Fibroblast of skin of left biceps (primary cell): ENCODE data around the gene MDK.

Experiments
- DNase-seq, 2 experiments: peaks; one replicate each; pipeline ENCODE4 v3.0.0-alpha.2; 2013; ENCODE audit warnings: low read depth in 2 of 2

MDK gene

DNA sequence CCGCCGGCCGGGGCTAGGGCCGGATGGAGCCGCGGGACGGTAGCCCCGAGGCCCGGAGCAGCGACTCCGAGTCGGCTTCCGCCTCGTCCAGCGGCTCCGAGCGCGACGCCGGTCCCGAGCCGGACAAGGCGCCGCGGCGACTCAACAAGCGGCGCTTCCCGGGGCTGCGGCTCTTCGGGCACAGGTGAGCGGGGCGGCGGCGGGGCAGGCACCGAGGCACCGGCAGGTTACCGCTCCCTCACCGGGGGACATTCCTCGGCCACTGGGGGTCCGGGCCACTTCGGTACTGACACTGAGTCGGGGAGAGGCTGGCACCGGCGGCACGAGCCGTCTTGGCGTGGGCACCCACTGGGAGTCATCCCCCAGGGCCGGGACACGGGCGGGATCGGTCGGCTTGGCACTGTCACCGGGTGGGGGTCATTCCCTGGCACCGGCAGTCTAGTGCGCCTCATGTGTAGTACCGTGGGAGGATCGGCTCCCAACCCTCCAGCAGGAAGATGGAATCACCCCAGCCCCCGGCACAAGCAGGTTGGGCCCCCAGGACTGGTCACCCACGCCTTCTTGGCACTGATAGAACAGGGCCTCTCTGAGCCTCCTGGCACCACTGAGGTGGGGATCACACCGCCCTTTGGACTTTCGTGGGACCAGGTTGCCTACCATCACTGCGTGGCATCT, 33.7 kb upstream of the MDK start:
- DNase-seq = no peak

DNA sequence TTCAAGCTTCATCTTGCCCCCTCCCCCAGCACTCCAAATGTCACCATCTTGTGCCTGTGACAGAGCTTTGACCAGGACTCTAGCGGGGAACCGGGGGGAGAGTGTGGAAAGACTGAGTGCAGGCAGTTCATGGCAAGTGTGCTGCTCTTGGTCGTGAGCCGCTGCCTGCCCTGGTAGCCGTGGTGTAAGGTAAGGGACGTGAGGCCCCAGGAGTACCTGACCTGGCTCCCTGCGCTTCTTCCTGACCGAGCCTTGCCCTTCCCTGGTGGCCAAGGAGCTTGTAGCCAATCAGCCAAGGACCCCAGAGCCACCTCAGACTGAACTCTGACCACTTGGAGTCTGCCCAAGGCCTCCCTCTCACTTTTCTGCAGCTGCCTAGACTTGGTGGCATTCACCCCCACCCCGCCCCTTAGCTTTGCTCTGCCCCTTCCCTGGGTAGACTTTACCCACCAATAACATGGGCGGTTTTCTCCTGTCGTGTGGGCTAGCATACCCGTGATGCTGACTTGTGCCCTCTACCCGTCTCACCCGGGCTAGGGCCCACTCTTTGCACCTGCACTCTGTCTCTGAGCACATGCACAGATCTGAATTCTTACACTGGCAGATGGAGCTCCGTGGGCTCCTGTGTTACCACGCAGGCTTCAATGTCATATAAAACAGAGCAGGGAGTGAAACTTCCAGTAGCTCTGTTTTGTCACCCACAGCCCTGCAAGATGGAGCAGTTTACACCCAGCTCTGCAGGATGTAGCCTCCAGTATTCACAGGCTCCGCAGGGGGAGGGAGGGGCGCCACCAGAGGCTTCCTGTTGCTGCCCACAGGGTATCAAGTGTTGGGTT, 32.7 kb upstream of the MDK start:
- no peak for DNase-seq

DNA sequence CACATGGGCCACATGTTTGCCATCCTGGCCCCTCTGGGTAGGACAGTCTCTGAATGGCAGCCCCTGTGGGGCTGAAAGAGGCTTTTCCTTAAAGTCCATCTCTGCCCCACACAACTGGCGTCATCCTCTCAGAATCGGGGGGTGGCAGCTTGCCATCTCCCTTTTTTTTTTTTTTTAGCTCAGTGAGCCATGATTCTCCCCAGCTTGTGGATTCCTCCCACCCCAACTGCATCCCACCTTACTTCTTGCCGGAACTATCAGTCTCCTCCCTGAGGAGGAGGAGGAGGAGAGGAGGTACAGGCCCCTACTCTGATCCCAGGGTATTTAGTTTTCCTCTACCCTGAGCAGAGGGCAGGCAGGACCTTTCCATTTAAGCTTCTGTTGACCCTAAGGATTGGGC, 30.8 kb upstream of the MDK start:
- DNase-seq = no peak

DNA sequence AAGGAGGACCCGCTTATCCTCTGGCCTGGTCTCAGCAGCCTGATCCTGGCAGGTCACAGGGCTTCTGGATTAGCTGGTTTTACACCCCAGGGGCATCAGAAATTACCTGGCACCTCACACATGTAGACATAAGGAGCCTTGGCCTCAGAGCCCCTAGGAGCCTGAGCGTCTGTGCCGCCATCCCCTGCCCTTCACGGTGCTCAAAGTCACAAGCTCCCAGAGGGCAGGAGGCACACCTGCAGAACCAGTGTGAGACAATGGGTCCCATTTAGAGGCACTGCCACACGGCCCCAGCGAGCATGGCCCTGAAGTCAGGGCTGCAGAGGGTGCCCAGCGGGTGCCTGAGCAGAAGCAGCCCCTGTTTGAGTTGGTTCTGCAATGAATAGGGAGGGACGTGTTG, 30.3 kb upstream of the MDK start:
- DNase-seq = no peak

DNA sequence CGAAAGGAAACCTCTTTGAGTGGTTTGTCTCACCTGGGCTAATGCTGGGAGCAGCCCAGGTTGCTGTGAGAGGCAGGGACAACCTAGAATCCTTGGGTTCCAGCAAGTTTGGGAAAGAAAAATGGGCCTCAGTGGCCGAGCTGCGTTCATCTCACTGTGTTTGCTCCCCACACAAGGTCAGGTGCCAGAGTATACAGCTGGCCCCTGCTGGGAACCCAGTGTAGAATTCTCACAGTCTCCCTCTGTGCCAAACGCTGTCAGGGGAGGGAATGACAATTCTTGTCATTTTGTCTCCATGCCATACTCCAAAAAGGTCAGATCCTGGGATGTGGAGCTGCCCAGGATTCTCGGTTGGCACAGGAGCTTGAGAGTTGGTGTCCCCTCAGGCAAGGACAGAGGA, 29.9 kb upstream of the MDK start:
- DNase-seq = no peak

DNA sequence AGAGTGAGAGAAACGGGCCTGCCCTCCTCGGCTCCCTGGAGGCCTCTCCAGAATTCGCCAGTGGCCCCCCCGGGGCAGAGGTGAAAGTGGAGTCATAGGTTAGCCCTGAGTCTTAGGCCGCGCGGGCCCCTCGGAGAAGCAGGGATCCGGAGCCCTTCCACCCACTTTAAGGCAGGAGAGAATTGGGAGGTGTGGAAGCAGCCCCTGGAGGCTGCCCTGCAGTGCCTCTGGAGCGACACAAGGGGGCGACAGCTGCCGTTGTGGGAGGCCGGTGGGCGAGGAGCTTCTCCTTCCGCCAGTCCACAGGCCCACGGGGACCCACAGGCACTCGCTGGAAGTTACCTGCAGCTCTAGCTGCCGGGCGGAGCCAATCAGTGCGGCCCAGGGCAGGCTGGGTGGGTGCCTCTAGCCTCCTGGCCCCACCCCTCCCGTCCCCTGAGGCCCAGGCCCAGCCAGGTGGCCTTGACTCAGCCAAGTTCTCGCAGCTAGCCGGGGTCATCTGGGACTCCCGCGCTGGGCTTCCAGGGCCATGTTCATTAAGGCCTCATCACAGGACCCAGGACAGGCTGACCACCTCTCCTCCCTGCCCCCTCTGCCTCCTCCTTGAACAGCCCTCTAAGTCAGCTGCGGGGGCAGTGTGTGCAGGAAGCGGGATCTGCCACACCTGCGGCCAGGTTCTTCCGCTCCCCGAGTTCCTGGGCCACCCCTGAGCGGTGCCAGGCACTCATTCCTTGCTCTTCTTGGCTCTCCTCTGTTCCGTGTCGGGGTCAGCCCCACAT, 29.2 kb upstream of the MDK start:
- DNase-seq = no peak

DNA sequence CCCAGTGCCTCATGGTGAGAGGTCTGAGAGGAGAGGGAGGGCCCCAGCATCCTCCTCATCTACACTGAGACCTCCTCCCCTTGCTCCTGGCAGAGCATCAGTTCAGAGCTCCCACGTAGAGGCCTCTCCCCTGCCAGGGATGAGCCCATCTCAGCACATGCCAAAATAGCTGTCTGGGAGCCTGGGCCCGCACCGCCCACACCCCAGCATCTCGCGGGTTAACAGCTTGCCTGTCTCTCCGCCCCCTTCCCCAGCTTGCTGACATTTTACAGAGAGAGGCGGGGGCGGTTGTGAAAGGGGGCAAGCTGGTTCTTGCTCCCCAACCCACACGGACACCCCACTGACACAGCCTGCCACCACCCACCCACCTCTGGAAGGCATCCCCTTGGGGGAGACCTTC, 27.8 kb upstream of the MDK start:
- no peak for DNase-seq

DNA sequence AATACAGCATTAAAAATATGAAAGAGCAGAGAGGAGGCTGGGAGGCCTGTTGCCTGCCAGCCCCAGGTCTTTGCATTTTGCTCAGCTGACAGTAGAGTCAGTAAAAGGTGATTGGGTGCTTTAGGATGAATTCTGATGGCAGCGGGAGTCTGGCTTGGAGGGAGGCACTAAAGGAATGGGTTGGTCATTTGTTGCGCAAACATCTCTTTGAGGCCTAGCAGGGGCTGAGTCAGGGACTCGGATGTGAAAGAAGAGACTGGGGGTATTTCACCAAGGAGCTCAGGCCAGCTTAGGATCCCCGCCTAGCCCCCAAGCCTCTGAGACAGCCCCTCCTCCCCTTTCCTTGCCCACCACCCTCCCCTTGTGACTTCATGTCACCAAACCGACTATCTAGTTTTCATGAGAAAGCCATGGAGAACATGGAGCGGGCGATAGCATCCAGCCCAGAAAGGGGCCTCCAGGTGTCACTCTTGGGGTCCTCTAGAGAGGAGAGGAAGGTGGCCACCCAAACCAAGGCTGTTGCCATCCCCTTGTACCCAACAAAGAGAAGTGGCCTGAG, 24.5 kb upstream of the MDK start:
- DNase-seq = no peak

DNA sequence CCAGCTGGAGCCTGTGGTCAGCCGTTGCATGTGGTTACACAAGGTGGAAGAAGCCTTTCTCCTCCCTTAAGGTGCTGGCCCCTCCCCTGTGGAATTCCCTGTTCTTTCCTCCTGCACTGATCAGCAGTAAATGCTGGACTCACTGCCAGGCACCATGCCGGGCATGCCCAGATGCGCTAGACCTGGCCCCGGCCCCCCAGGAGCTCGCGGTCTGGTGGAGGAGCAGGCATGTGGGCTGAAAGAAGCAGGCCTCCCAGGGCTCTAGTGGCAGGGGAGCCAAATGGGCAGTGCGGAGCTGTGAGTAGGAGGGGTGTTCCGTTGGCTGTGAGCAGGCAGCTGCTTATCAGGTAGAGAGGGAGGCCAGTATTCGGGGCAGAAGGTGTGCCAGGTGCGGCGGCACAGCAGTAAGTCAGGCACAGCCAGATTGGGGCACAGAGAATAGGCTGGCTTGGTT, 24.0 kb upstream of the MDK start:
- no peak for DNase-seq

DNA sequence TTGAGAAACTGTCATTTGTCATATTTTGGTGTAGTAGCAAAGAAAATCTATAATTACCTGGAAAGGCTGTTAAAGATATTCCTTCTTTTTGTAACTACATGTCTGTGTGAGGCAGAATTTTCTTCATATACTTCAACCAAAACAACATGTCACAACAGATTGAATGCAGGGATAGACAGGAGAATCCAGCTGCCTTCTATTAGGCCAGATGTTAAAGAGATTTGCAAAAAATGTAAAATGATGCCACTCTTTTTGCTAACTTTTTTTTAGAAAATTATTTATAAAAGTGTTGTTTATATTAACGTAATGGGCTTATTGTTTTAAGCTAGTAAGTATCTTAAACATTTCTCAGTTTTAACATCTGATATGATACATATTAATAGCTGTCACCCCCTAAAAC, 21.5 kb upstream of the MDK start:
- no peak for DNase-seq

DNA sequence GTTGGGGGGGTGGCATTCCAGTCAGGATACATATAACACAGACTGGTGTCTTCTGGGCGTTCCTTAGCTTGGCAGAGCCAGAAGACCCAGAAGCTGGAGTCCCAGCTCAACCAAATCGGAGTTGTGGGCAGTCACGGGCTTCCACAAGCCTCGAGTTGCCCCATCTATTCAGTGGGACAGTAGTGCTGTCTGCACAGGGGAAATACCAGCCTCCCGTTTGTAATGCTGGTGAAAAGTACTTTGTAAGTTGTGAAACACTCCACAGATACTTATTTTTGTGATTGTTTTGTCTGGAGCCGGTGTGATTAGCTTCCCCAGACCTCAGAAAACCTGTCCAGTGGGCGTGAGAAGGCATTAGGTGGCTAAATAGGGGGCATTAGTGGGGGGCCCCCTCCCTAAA, 20.6 kb upstream of the MDK start:
- DNase-seq = no peak

DNA sequence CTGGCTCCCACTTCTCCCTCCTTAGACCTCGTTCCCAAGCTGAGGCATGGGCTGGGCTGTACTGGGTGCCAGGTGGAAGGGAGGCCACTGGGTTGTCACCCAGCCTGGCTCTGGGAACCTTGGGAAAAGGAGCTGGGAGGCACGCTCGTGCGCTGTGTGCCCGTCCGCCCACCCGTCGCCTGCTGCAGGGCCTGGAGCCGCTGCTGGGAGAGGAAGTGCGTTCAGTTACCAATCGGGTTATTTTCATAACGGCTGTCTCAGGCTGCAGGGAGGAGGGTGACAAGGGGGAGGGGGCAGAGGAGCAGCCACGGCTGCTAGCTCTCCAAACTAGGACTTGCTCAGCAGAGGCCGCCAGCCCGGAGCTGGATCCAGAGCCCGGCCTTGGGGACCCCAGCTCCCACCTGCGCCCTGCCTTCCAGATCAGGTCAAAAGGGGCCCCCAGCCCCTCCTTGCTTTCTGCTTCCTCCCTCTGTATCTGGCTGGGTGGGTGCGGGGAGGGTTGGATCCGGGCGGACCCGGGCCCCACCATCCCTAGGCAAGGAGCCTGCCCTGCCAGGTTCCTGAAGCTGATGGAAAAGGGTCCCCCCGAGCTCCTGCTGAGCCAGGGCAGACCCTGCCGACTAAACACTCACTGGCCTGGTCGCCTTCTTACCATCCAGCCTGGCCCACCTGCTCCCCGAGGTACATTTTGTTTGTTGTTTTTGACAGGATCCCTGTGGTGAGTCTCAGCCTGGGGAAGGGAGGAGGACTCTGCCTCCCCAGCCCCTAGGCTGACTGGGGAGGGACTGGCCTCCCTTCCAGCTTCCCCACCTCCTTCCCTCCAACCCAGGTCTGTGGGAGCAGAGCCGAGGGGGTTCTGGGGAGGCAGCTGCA, 19.9 kb upstream of the MDK start:
- DNase-seq = no peak

DNA sequence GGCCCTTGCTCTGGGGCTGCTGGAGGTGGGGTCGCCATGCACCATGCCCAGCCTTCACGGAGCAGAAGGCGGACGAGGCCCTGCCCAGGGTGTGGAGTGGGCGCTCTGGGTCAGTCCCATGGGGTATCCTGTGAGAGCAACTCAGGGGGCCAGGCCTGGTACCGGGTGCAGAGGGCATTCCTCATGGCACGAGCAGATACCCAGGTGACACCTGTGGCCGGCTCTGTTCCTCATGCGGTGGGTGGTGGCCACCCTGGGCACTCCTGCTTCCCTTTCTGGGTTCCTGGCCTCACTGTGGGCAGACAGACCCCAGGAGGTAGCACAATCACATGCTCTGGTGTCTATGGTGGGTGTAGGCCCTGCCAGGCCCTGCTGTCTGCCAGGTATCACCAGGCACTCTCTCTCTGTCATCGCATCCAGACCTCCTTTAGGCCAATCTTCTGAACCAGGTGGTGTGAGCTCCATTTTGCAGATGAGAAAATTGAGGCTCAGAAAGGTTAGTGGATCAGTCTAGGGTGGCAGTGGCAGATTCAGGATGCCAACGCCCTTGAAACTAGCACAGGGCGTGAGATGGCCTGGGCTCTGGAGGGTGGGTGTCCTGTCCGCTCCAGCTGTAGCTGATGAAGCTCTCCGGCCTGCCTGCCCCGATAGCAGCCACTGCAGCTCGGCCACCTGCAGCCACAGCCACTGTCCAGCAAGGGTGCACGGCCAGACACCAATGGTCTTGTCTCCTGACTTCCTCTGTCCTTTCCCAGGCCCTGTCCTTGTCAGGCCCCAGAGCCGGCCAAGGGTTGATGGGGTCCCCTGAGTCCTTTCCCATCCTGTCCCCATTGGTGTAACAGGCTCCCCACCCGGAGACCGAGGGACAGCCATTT, 19.1 kb upstream of the MDK start:
- DNase-seq = no peak

DNA sequence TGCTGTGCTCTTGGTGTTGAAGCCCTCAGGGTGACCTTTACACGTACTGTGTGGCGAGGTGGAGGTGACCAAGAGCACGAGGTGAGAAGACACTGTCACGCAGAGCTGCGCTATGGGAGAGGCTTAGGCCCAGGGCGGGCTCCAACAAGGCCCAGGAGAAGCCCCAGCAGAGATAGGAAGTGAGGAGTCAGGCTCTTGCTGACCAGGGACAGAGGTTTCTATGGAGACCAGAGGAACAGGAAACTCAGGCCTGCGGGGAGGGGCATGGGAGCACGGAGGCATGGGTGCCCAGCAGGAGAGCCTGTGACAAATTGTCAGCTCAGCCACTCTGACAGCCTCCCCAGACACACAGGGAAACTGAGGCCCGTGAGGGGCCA, 18.4 kb upstream of the MDK start:
- DNase-seq = no peak

DNA sequence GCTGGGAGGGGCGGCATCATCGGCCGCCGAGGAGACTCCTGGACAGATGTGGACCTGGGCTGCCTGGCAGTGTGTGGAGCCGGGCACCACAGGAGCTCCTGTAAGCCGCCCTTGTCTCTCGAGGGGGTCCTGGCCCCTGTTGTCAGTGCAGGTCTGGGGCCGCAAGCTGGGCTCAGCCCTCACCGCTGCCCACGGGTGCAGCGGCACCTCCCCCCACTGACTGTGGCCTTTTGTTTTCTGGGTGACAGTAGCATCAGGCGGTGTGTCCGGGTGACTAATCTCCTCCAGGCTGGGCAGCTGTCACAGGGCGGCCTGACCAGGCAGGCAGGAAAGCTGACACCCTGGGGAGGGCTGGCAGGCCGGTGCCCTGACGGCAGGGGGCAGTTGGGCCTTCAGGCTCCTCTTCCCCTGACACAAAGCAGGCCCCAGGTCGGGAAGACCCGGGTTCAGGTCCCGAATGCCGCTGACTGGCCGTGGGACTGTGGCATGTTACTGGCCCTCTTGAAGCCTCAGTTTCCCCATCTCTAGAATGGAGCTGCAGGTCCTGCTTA, 17.9 kb upstream of the MDK start:
- DNase-seq = no peak

DNA sequence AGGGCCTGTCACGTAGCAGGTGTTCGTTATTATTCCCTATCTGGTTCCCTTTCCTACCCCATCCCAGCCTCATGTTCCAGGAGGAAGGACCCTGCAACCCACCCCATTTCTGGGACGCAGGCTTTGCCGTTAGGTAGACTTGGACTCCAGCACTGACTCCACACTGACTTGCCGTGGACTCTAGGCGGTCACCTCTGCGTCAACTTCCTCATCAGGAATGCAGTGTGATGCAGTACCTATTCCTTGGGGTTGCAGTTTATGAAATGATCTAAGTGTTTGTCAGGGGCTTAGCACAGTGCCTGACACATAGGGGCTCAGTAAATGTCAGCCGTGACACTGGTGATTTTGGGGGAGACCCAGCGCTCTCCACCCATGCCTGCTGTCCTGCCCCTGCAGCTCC, 17.4 kb upstream of the MDK start:
- no peak for DNase-seq

DNA sequence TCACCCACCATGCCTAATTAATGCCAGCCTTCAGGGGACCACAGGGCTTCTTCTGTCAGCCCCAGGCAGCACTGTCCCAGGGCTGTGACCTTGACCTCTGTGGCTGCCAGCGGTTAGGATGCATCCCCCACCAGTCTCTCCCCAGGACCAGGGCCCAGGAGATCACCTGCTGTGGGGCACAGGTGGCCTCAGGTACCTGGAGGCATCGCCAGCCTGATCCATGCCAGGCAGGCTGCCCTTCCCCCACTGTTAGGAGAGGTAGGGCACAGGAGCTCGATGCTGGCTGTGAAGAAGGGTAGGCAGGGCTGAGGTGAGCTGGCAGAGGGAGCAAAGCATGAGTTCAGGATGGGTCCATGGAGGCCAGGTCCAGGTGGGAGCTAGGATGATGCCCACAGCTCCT, 16.7 kb upstream of the MDK start:
- DNase-seq = no peak

DNA sequence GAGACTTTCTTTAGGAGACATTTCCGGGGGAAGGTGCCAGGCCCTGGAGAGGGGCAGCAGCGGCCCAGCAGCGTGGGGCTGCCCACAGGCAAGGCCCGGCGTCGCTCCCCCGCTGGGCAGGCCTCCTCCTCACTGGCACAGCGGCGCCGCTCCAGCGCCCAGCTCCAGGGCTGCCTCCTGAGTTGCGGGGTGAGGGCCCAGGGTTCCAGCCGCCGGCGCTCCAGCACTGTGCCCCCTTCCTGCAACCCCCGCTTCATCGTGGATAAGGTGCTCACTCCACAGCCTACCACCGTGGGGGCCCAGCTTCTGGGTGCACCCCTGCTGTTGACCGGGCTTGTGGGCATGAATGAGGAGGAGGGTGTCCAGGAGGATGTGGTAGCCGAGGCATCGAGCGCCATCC, 15.2 kb upstream of the MDK start:
- DNase-seq = no peak

DNA sequence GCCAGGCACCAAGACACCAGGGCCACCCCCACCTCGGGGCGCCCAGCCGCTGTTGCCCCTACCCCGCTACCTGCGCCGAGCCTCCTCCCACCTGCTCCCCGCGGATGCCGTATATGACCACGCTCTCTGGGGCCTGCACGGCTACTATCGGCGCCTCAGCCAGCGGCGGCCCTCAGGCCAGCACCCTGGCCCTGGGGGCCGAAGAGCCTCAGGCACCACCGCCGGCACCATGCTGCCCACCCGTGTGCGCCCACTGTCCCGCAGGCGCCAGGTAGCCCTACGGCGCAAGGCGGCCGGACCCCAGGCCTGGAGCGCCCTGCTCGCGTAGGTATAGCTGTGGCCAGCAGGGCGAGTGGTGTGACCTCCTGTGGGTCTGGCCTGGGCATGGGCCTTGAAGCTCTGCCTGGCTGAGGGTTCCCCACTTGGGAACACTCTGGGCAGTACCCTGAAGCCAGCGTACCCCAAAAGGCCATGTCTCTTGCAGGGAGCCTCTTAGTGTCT, 14.8 kb upstream of the MDK start:
- no peak for DNase-seq
